Ishikawa (cell line): ENCODE measurements around the gene RNF111.

Source experiments
- NFIC ChIP-seq: IDR thresholded peaks from 2 replicates; pipeline ENCODE4 v1.6.1; 2012
- TAF1 ChIP-seq: IDR thresholded peaks from 2 replicates; pipeline ENCODE4 v1.6.1; 2012; ENCODE audit warnings: low read depth, mild to moderate bottlenecking
- YY1 ChIP-seq: IDR thresholded peaks from 2 replicates; pipeline ENCODE4 v1.6.1; 2012; ENCODE audit warnings: low read depth
- TF ChIP-seq, protein P1 (sequence below): IDR thresholded peaks from 2 replicates; pipeline ENCODE4 v1.6.1; 2012; ENCODE audit warnings: low read depth, mild to moderate bottlenecking

DNA sequence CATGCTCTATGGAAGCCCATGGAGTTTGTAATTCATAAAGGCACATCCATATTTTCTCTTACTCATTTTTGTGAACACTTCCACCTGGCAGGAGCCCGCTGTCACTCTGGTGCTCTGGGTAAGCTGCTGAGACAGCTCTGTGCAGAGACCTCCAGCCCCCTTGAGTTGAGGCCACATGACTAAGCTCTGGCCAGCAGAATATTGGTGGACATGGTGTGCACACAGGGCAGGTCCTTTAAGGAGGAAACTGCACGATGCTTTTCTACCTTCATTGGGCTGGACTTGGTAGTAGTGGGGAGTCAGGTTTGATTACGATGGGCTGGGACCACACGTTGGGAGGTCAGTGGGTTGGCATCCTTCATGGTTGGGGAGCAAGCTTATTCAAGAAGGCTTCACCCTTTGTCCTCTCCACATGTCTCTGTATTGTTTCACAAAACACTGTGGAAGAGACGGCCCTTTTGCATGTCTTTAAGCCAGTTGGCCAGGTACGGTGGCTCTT is 146.5 kb downstream of the RNF111 start:
- TF ChIP-seq YY1 = no peak
- no peak for TF ChIP-seq TAF1
- TF ChIP-seq, protein P1, sequence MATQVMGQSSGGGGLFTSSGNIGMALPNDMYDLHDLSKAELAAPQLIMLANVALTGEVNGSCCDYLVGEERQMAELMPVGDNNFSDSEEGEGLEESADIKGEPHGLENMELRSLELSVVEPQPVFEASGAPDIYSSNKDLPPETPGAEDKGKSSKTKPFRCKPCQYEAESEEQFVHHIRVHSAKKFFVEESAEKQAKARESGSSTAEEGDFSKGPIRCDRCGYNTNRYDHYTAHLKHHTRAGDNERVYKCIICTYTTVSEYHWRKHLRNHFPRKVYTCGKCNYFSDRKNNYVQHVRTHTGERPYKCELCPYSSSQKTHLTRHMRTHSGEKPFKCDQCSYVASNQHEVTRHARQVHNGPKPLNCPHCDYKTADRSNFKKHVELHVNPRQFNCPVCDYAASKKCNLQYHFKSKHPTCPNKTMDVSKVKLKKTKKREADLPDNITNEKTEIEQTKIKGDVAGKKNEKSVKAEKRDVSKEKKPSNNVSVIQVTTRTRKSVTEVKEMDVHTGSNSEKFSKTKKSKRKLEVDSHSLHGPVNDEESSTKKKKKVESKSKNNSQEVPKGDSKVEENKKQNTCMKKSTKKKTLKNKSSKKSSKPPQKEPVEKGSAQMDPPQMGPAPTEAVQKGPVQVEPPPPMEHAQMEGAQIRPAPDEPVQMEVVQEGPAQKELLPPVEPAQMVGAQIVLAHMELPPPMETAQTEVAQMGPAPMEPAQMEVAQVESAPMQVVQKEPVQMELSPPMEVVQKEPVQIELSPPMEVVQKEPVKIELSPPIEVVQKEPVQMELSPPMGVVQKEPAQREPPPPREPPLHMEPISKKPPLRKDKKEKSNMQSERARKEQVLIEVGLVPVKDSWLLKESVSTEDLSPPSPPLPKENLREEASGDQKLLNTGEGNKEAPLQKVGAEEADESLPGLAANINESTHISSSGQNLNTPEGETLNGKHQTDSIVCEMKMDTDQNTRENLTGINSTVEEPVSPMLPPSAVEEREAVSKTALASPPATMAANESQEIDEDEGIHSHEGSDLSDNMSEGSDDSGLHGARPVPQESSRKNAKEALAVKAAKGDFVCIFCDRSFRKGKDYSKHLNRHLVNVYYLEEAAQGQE = no peak
- TF ChIP-seq NFIC = no peak
